Activated T-helper 17 cell treated with anti-CD3 and anti-CD28 coated beads, Interleukin-2, amount 50 U/mL, for 72 hours (primary cell): ENCODE measurements around the gene PMEL. TPM values are rescaled to one million over a fixed set of nuclear protein-coding genes. Genes with fewer than 3 reads are reported as not detected.
A peak's percentile ranks its signal among the peaks of the same experiment; 100 is the strongest.

Experiments
- ATAC-seq: fragments of 150-1000 bp; cut with Tn5 transposase; replicated peaks from 2 replicates; pipeline ENCODE4 v1.10.0; 2021; ENCODE audit warnings: mild to moderate bottlenecking, moderate library complexity
- H3K27ac Mint-ChIP-seq: one replicate; pipeline ENCODE4 v1.8.0; 2022; ENCODE audit warnings: mixed read lengths
- H3K27me3 Mint-ChIP-seq: one replicate; pipeline ENCODE4 v1.8.0; 2022; ENCODE audit warnings: mixed read lengths
- H3K36me3 Mint-ChIP-seq: one replicate; pipeline ENCODE4 v1.8.0; 2022; ENCODE audit warnings: low read depth, mild to moderate bottlenecking, mixed read lengths
- H3K4me1 Mint-ChIP-seq: one replicate; pipeline ENCODE4 v1.8.0; 2022; ENCODE audit warnings: mixed read lengths
- H3K4me3 Mint-ChIP-seq: one replicate; pipeline ENCODE4 v1.8.0; 2022; ENCODE audit warnings: mild to moderate bottlenecking, mixed read lengths
- H3K9me3 Mint-ChIP-seq: one replicate; pipeline ENCODE4 v1.8.0; 2022; ENCODE audit warnings: mixed read lengths
- total RNA-seq, 2 donors: library from RNA; stranded (reverse); gene quantifications; one replicate each; pipeline ENCODE4 v1.2.3, GENCODE V29; 2022

Gene PMEL
- total RNA-seq, 2 donors from 2014 or later: 0.30 to 2.5 TPM

GRCh38 chr12:55972911-55973598 is 7.2 kb upstream of the PMEL start:
- ATAC-seq: no peak
- Mint-ChIP-seq H3K9me3 (no peaks in the 10 kb centered on the region), H3K36me3 (peaks cover 15% of the 10 kb centered on the region), H3K4me3 (no peak overlapping the region), H3K27ac (no peak overlapping the region), H3K4me1 (peaks cover 10% of the 10 kb centered on the region), H3K27me3 (no peaks in the 10 kb centered on the region)

- Mint-ChIP-seq H3K9me3 (no peaks in the 10 kb centered on the region), H3K4me1 (peaks cover 16% of the 10 kb centered on the region), H3K36me3 (peaks cover 9% of the 10 kb centered on the region), H3K27ac (no peak overlapping the region), H3K27me3 (no peaks in the 10 kb centered on the region), H3K4me3 (no peak overlapping the region)
- no peak for ATAC-seq
These were observed 6.6 kb upstream of the PMEL start for GRCh38 chr12:55972456-55972855.

GRCh38 chr12:55972042-55972441 is 6.2 kb upstream of the PMEL start:
- no peak for ATAC-seq
- Mint-ChIP-seq H3K9me3 (no peaks in the 10 kb centered on the region), H3K36me3 (peaks cover 9% of the 10 kb centered on the region), H3K27ac (no peak overlapping the region), H3K4me3 (no peak overlapping the region), H3K27me3 (no peaks in the 10 kb centered on the region), H3K4me1 (peaks cover 17% of the 10 kb centered on the region)

GRCh38 chr12:55970775-55971174 is 4.9 kb upstream of the PMEL start:
- H3K27me3 Mint-ChIP-seq: no peaks in the 10 kb centered on the region
- H3K27ac Mint-ChIP-seq: peak overlapping the region; percentile 15
- peaks cover 8% of the 10 kb centered on the region for H3K36me3 Mint-ChIP-seq
- ATAC-seq: no peak
- H3K9me3 Mint-ChIP-seq: no peaks in the 10 kb centered on the region
- no peak overlapping the region for H3K4me3 Mint-ChIP-seq
- H3K4me1 Mint-ChIP-seq: peaks cover 18% of the 10 kb centered on the region

- Mint-ChIP-seq H3K9me3 (no peaks in the 10 kb centered on the region), H3K4me1 (peaks cover 18% of the 10 kb centered on the region), H3K36me3 (peaks cover 8% of the 10 kb centered on the region), H3K27ac (no peak overlapping the region), H3K4me3 (no peak overlapping the region), H3K27me3 (no peaks in the 10 kb centered on the region)
- ATAC-seq: no peak
These were observed 3.5 kb upstream of the PMEL start for GRCh38 chr12:55969356-55969755.

GRCh38 chr12:55966408-55967281 is 803 bp upstream of the PMEL start, which contains the start of gene CDK2:
TSS of gene CDK2 (plus strand) at chr12:55966830. CDS start at chr12:55967009, 179 bp downstream.
- peak; percentile 99 for ATAC-seq
- no peaks in the 10 kb centered on the region for H3K27me3 Mint-ChIP-seq
- H3K9me3 Mint-ChIP-seq: no peaks in the 10 kb centered on the region
- H3K27ac Mint-ChIP-seq: peak within 1 kb of the TSS; percentile 94
- peak within 1 kb of the TSS; percentile 98 for H3K4me3 Mint-ChIP-seq
- peaks cover 18% of the 10 kb centered on the region for H3K4me1 Mint-ChIP-seq
- H3K36me3 Mint-ChIP-seq: peaks cover 8% of the 10 kb centered on the region

- Mint-ChIP-seq H3K36me3 (peaks cover 8% of the 10 kb centered on the region), H3K4me1 (peaks cover 18% of the 10 kb centered on the region), H3K9me3 (no peaks in the 10 kb centered on the region), H3K4me3 (peak overlapping the region; percentile 98), H3K27me3 (no peaks in the 10 kb centered on the region), H3K27ac (peak overlapping the region; percentile 94)
- ATAC-seq: no peak
These were observed 602 bp downstream of the PMEL start for GRCh38 chr12:55965240-55965639.

GRCh38 chr12:55963760-55964159 is 2.1 kb downstream of the PMEL start:
- H3K9me3 Mint-ChIP-seq: no peaks in the 10 kb centered on the region
- no peak overlapping the region for H3K4me3 Mint-ChIP-seq
- no peaks in the 10 kb centered on the region for H3K27me3 Mint-ChIP-seq

GRCh38 chr12:55957106-55957859 is 8.6 kb downstream of the PMEL start:
- ATAC-seq: peak; percentile 3
- Mint-ChIP-seq H3K27ac (peak overlapping the region; percentile 33), H3K4me1 (peaks cover 24% of the 10 kb centered on the region), H3K27me3 (no peaks in the 10 kb centered on the region), H3K9me3 (no peaks in the 10 kb centered on the region), H3K36me3 (peaks cover 30% of the 10 kb centered on the region), H3K4me3 (no peak overlapping the region)

More at GRCh38 chr12:55963760-55964159, 2.1 kb downstream of the PMEL start:
- H3K36me3 Mint-ChIP-seq: peaks cover 8% of the 10 kb centered on the region
- no peak overlapping the region for H3K27ac Mint-ChIP-seq
- peaks cover 18% of the 10 kb centered on the region for H3K4me1 Mint-ChIP-seq
- ATAC-seq: no peak

- Mint-ChIP-seq H3K27me3 (no peaks in the 10 kb centered on the region), H3K4me1 (peaks cover 24% of the 10 kb centered on the region), H3K36me3 (peaks cover 43% of the 10 kb centered on the region), H3K4me3 (no peak overlapping the region), H3K9me3 (no peaks in the 10 kb centered on the region), H3K27ac (peak overlapping the region; percentile 68)
- ATAC-seq: peak; percentile 69
These were observed 9.9 kb downstream of the PMEL start for GRCh38 chr12:55955800-55956508.

GRCh38 chr12:55955344-55955743 is 10.5 kb downstream of the PMEL start:
- peak; percentile 26 for ATAC-seq
- Mint-ChIP-seq H3K36me3 (peaks cover 49% of the 10 kb centered on the region), H3K4me1 (peaks cover 24% of the 10 kb centered on the region), H3K4me3 (no peak overlapping the region), H3K27me3 (no peaks in the 10 kb centered on the region), H3K9me3 (no peaks in the 10 kb centered on the region), H3K27ac (peak overlapping the region; percentile 68)

GRCh38 chr12:55946553-55946952 is 19.3 kb downstream of the PMEL start:
- peaks cover 38% of the 10 kb centered on the region for H3K4me1 Mint-ChIP-seq
- peak overlapping the region; percentile 64 for H3K27ac Mint-ChIP-seq
- no peaks in the 10 kb centered on the region for H3K9me3 Mint-ChIP-seq
- ATAC-seq: peak; percentile 89
- H3K27me3 Mint-ChIP-seq: no peaks in the 10 kb centered on the region
- peaks cover 98% of the 10 kb centered on the region for H3K36me3 Mint-ChIP-seq
- peak overlapping the region; percentile 42 for H3K4me3 Mint-ChIP-seq

GRCh38 chr12:55942577-55943136 is 23.2 kb downstream of the PMEL start:
- no peak for ATAC-seq
- H3K4me3 Mint-ChIP-seq: no peak overlapping the region
- peaks cover 100% of the 10 kb centered on the region for H3K36me3 Mint-ChIP-seq
- peak overlapping the region; percentile 37 for H3K27ac Mint-ChIP-seq
- H3K9me3 Mint-ChIP-seq: no peaks in the 10 kb centered on the region
- peaks cover 65% of the 10 kb centered on the region for H3K4me1 Mint-ChIP-seq
- H3K27me3 Mint-ChIP-seq: no peaks in the 10 kb centered on the region
